ENCODE data around the gene AP3D1.

Gene AP3D1

GRCh38 chr19:2189880-2190279, 38.5 kb upstream of the AP3D1 start:
- DNase-seq (ENCODE audit: insufficient read length, low spot score) (no peak), FAIRE-seq (no peak)
- no peak for TF ChIP-seq POLR2A (IDR thresholded peaks at IDR 0.05; ENCODE audit: low read depth, low read length)

DNA sequence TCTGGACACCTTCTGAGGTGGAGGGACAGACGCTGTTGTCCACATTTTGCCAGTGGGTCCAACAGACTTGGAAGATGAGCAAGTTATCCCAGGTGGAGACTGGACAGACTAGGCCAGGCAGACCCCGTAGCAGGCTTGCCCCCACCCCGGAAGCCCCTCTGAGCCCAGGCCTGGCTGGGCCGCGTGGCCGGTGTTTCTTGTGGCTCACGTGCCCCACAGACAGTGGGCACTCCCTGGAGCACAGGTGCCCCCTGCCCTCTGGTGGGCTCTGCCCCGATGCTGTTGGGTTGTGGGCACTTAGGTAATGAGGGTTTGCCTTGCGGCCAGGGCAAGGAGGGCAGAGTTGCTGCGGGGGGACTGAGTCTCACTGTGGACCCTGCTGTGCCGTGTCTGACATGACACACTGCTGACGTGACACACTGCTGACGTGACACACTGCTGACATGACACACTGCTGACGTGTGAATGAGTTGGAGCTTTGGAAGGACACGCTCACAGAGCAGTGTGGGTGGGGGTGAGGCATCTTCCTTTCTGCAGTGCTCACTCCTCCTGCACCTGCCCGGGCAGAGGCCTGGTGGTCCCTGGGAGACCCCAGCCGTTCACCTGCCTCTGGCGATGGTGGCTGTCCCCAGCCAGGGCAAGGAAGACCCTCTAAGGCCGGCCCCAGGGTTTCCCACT, 37.5 kb upstream of the AP3D1 start:
- TF ChIP-seq POLR2A (IDR thresholded peaks at IDR 0.05; ENCODE audit: low read depth, low read length), result no peak
- DNase-seq (ENCODE audit: insufficient read length, low spot score) (no peak), FAIRE-seq (no peak)

- DNase-seq (ENCODE audit: insufficient read length, low spot score), result no peak
- TF ChIP-seq POLR2A (IDR thresholded peaks at IDR 0.05; ENCODE audit: low read depth, low read length), result no peak
- FAIRE-seq, result no peak
These were observed 35.8 kb upstream of the AP3D1 start for GRCh38 chr19:2187159-2187558.

DNA sequence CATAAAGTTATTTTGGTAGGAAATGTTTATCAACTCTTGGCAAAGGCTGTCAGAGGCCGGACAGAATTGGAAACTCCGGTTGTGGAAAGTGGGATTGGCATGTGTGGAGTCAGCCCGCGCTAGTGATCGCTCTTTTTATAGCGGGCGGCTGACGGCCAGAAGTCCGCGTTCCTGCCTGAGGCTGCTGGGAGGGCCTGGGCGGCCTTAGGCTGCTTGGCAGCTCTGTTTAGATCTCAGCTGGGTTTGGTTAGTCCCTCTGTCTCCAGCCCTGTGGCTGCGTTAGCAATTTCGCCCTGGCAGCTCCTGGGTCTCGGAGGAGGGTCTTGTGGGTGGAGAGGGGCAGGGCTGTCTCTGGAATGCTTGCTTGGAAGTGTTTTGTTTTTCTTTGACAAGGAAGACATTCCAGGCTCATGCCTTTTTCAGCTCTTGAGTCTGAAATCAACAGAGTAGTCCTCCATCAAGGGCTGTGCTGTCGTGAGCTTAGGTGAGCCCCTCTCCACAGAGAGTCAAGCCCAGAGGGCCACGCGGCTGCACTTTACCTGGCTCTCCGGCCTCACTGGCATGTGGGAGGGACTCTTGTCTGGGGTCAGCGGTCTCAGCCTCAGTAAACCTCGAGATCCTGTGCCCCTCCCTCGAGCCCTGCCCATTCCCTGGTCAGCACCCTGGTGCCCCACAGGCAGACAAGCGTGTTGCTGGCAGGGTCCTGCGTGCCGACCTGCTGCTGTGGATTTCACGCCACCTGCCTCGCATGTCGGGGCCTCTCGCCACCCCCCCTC, 34.9 kb upstream of the AP3D1 start:
- DNase-seq (ENCODE audit: insufficient read length, low spot score) (no peak), FAIRE-seq (no peak)
- TF ChIP-seq POLR2A (IDR thresholded peaks at IDR 0.05; ENCODE audit: low read depth, low read length), result no peak

DNA sequence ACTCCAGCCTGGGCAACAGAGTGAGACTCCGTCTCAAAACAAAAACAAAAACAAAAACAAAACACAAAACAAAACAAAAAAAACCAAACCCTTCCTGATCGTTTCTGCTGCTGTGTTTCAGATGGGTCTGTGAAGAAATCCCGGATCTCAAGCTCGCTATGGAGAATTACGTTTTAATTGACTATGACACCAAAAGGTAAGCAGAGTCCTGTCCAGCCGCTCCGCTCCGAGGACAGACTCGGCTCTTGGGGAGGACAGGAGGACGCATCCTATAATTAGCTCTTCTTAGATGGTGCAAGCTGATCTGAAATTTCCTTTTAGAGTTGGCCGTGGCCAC, 34.3 kb upstream of the AP3D1 start:
- FAIRE-seq (no peak), DNase-seq (ENCODE audit: insufficient read length, low spot score) (no peak)
- no peak for TF ChIP-seq POLR2A (IDR thresholded peaks at IDR 0.05; ENCODE audit: low read depth, low read length)

GRCh38 chr19:2184422-2184975, 33.1 kb upstream of the AP3D1 start:
- no peak for FAIRE-seq

GRCh38 chr19:2181633-2181997, 30.2 kb upstream of the AP3D1 start:
- DNase-seq (ENCODE audit: insufficient read length, low spot score), result no peak
- TF ChIP-seq POLR2A (IDR thresholded peaks at IDR 0.05; ENCODE audit: low read depth, low read length), result no peak
- FAIRE-seq, result no peak

More at GRCh38 chr19:2184422-2184975, 33.1 kb upstream of the AP3D1 start:
- no peak for DNase-seq (ENCODE audit: insufficient read length, low spot score)
- TF ChIP-seq POLR2A (IDR thresholded peaks at IDR 0.05; ENCODE audit: low read depth, low read length), result no peak

- TF ChIP-seq POLR2A (IDR thresholded peaks at IDR 0.05; ENCODE audit: low read depth, low read length), result no peak
- no peak for FAIRE-seq
- no peak for DNase-seq (ENCODE audit: insufficient read length, low spot score)
These were observed 29.7 kb upstream of the AP3D1 start for GRCh38 chr19:2180881-2181632.

DNA sequence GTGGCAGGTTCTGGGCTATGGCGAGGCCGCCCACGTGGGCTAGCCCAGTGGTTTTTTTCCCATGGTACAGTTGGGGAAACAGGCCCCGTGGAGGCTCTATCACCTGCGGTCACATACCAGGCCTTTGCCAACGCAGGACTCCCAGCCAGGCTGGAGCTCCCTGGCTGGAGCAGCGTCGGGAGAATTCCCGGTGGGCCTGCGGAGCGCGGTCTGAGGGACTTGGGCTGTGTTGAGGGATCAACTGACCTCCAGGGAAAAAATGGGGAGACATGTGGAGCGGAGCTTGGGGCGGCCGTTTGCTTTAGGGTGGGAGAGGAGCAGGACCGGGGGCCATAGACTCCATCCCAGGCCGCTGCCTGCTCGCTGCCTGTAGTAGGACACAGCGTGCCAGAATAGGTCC, 28.7 kb upstream of the AP3D1 start:
- DNase-seq (ENCODE audit: insufficient read length, low spot score) (no peak), FAIRE-seq (no peak)
- no peak for TF ChIP-seq POLR2A (IDR thresholded peaks at IDR 0.05; ENCODE audit: low read depth, low read length)

DNA sequence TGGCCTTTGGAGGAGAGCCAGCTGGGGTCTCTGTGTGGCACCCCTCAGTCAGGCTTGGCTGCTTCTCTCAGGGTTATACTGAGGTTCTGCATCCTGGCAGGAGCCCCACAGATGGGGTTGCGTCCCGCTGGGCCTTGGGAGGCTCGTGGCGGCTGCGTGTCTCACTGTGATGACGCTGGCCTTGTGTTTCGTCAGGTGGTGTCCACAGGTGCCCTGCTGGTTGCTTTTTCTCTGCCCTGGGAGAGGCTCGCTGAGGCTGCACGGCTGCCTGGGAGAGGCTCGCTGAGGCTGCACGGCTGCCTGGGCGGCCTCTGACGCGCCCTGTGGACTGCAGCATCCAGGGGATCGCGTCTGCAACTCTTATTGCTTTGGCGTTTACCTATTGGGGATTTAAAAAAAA, 27.7 kb upstream of the AP3D1 start:
- no peak for DNase-seq (ENCODE audit: insufficient read length, low spot score)
- no peak for TF ChIP-seq POLR2A (IDR thresholded peaks at IDR 0.05; ENCODE audit: low read depth, low read length)
- FAIRE-seq, result no peak

DNA sequence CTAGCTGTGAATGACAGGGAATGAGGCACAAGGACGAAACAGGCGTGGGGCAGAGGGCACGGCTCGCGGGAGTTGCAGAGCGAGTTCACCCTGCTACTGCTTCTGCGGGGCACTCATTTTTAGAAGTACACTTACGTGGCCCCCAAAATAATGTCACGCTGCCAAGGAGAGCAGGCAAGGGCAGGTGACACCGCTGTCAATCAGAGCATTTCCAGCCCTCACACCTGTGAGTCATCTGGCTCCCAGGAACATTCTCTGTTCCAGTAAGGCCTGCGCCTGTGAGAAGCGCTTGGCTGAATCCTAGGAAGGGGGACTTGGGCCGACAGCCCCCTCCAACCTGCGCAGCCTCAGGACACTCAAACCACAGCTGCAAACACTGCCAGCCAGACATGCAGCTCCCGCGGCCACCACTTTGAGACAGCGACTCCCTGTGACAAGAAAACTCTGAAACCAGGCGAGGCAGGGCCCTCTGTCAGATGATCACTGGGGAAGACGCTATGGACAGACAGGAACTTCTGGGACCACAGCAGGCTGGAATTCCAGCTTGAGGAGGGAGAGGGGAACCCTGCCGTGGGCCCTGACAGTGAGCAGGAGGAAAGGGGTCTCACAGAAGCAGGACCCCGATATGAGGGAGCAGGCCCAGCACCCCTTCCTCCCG, 25.1 kb upstream of the AP3D1 start:
- FAIRE-seq (no peak), DNase-seq (ENCODE audit: insufficient read length, low spot score) (no peak)
- no peak for TF ChIP-seq POLR2A (IDR thresholded peaks at IDR 0.05; ENCODE audit: low read depth, low read length)

- no peak for DNase-seq (ENCODE audit: insufficient read length, low spot score)
- no peak for TF ChIP-seq POLR2A (IDR thresholded peaks at IDR 0.05; ENCODE audit: low read depth, low read length)
- FAIRE-seq, result no peak
These were observed 24.4 kb upstream of the AP3D1 start for GRCh38 chr19:2175742-2176141.

- no peak for TF ChIP-seq POLR2A (IDR thresholded peaks at IDR 0.05; ENCODE audit: low read depth, low read length)
- no peak for DNase-seq (ENCODE audit: insufficient read length, low spot score)
- FAIRE-seq, result no peak
These were observed 22.6 kb upstream of the AP3D1 start for GRCh38 chr19:2173767-2174577.

All from H54 (cell line).